Activated CD4-positive, alpha-beta T cell treated with anti-CD3 and anti-CD28 coated beads, Interleukin-2, amount 10 ng/mL, durations not matched to agents 24 days and 14 days (primary cell): Measurements from ENCODE around the gene PITPNC1. TPM values are rescaled to one million over a fixed set of nuclear protein-coding genes. Genes with fewer than 3 reads are reported as not detected.

Experiments used
- DNase-seq: peaks from one replicate; pipeline ENCODE4 v3.0.0; 2022
- H3K27ac Mint-ChIP-seq: one replicate; pipeline ENCODE4 v1.8.0; 2022; ENCODE audit warnings: mild to moderate bottlenecking, mixed read lengths
- H3K27me3 Mint-ChIP-seq: one replicate; pipeline ENCODE4 v1.8.0; 2022; ENCODE audit warnings: mixed read lengths
- H3K36me3 Mint-ChIP-seq: one replicate; pipeline ENCODE4 v1.8.0; 2022; ENCODE audit warnings: low read depth, mild to moderate bottlenecking, mixed read lengths
- H3K4me1 Mint-ChIP-seq: one replicate; pipeline ENCODE4 v1.8.0; 2021; ENCODE audit warnings: mixed read lengths
- H3K4me3 Mint-ChIP-seq: one replicate; pipeline ENCODE4 v1.8.0; 2022; ENCODE audit warnings: mild to moderate bottlenecking, moderate library complexity, mixed read lengths
- H3K9me3 Mint-ChIP-seq: one replicate; pipeline ENCODE4 v1.8.0; 2021; ENCODE audit warnings: mixed read lengths
- intact Hi-C: fragments of 100-400 bp; cut with micrococcal nuclease; formaldehyde crosslinking; loops from one replicate; pipeline ENCODE4 v1.15.1; 2023
- total RNA-seq: library from RNA; stranded (reverse); gene quantifications from 2 replicates; pipeline ENCODE4 v1.2.3, GENCODE V29; 2022

Gene PITPNC1
- total RNA-seq, 1 donor from 2014 or later, result 22.3 TPM

GRCh38 chr17:67520916-67521774, 144.1 kb downstream of the PITPNC1 start:
- H3K4me3 Mint-ChIP-seq, result no peak overlapping the region
- DNase-seq, result no peak
- H3K9me3 Mint-ChIP-seq, result no peaks in the 10 kb centered on the region
- peaks cover 4% of the 10 kb centered on the region for H3K36me3 Mint-ChIP-seq
- intact Hi-C loops, result no loop called here
- peaks cover 17% of the 10 kb centered on the region for H3K4me1 Mint-ChIP-seq
- no peaks in the 10 kb centered on the region for H3K27me3 Mint-ChIP-seq
- no peak overlapping the region for H3K27ac Mint-ChIP-seq

DNA sequence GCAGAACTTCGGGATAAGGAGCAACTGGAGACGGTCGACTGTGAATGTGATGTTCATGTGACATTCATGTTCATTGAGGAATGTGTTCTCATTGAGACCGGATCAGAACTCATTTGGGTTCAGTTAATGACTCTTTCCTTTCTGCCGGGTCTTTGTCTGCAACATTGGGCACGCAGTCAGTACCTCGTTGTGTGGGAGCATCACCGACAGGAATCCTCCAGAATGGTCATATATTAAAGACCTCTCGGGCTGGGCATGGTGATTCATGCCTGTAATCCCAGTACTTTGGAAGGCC, 144.6 kb downstream of the PITPNC1 start:
- no peak for DNase-seq
- Mint-ChIP-seq H3K4me3 (no peak overlapping the region), H3K27me3 (no peaks in the 10 kb centered on the region), H3K36me3 (peaks cover 4% of the 10 kb centered on the region), H3K27ac (no peak overlapping the region), H3K4me1 (peaks cover 17% of the 10 kb centered on the region), H3K9me3 (no peaks in the 10 kb centered on the region)
- intact Hi-C loops, result no loop called here

DNA sequence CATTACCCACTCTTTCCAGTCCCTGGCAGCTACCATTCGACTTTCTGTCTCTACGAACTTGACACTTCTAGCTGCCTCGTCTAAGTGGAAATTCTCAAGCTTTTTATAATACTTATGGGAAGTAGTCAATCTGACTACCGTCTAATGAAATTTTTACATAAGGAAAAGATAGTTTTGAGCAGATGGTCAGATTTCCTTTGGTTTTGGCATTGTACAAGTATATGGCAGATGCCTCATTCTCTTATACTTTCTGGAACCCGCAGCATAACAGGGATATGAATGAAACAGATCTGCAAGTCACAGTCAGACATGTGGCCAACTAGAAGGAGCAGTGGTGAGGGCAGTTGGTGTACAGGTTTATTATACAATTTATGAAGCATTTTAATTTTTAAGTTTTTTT, 146.0 kb downstream of the PITPNC1 start:
- H3K27ac Mint-ChIP-seq, result no peak overlapping the region
- H3K4me3 Mint-ChIP-seq, result no peak overlapping the region
- intact Hi-C loops, result no loop called here
- no peaks in the 10 kb centered on the region for H3K27me3 Mint-ChIP-seq
- peaks cover 19% of the 10 kb centered on the region for H3K4me1 Mint-ChIP-seq
- no peak for DNase-seq
- H3K36me3 Mint-ChIP-seq, result peaks cover 4% of the 10 kb centered on the region
- no peaks in the 10 kb centered on the region for H3K9me3 Mint-ChIP-seq

GRCh38 chr17:67525239-67526135, 148.4 kb downstream of the PITPNC1 start:
- H3K4me1 Mint-ChIP-seq, result peaks cover 8% of the 10 kb centered on the region
- peaks cover 1% of the 10 kb centered on the region for H3K36me3 Mint-ChIP-seq
- H3K9me3 Mint-ChIP-seq, result no peaks in the 10 kb centered on the region
- DNase-seq, result no peak
- intact Hi-C loops, result no loop called here
- no peak overlapping the region for H3K4me3 Mint-ChIP-seq
- no peaks in the 10 kb centered on the region for H3K27me3 Mint-ChIP-seq
- H3K27ac Mint-ChIP-seq, result no peak overlapping the region

- H3K36me3 Mint-ChIP-seq, result no peaks in the 10 kb centered on the region
- no peaks in the 10 kb centered on the region for H3K27me3 Mint-ChIP-seq
- H3K4me1 Mint-ChIP-seq, result peaks cover 2% of the 10 kb centered on the region
- no peak overlapping the region for H3K4me3 Mint-ChIP-seq
- no peak overlapping the region for H3K27ac Mint-ChIP-seq
- intact Hi-C loops, result no loop called here
- no peak for DNase-seq
- no peaks in the 10 kb centered on the region for H3K9me3 Mint-ChIP-seq
Measured at GRCh38 chr17:67526700-67527099, 149.6 kb downstream of the PITPNC1 start.

GRCh38 chr17:67528751-67529436, 151.8 kb downstream of the PITPNC1 start:
- intact Hi-C loops, result no loop called here
- peaks cover 2% of the 10 kb centered on the region for H3K4me1 Mint-ChIP-seq
- no peak for DNase-seq
- H3K27ac Mint-ChIP-seq, result no peak overlapping the region
- no peaks in the 10 kb centered on the region for H3K27me3 Mint-ChIP-seq
- H3K36me3 Mint-ChIP-seq, result no peaks in the 10 kb centered on the region
- no peak overlapping the region for H3K4me3 Mint-ChIP-seq
- no peaks in the 10 kb centered on the region for H3K9me3 Mint-ChIP-seq

DNA sequence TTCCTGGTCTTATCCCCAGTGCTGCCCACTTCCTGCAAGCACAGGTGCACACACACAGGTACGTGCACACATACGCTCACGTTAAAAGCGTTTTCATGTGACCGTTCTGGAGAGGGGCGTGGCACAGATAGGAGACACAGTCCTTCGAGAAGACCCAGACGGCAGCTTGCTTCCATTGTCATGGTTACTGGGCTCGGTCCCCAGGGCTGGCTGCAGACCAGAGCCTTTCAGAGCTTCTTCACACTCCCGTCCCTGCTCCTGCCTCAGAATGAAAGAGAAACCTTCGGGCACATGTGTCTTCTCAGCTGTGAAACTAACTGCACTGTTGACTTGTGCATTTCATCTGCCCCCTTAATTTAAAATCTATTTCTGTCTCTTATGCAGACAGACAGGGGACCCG, 154.2 kb downstream of the PITPNC1 start:
- Mint-ChIP-seq H3K9me3 (no peaks in the 10 kb centered on the region), H3K27me3 (no peaks in the 10 kb centered on the region), H3K27ac (no peak overlapping the region), H3K4me3 (no peak overlapping the region), H3K4me1 (peaks cover 2% of the 10 kb centered on the region), H3K36me3 (peaks cover 7% of the 10 kb centered on the region)
- no peak for DNase-seq
- intact Hi-C loops, result no loop called here

GRCh38 chr17:67532326-67532871, 155.3 kb downstream of the PITPNC1 start:
- Mint-ChIP-seq H3K36me3 (peaks cover 12% of the 10 kb centered on the region), H3K4me1 (no peaks in the 10 kb centered on the region), H3K27ac (no peak overlapping the region), H3K27me3 (no peaks in the 10 kb centered on the region), H3K4me3 (no peak overlapping the region), H3K9me3 (no peaks in the 10 kb centered on the region)
- intact Hi-C loops, result no loop called here
- no peak for DNase-seq

GRCh38 chr17:67534941-67535340, 157.9 kb downstream of the PITPNC1 start:
- no peak overlapping the region for H3K4me3 Mint-ChIP-seq
- no peak overlapping the region for H3K27ac Mint-ChIP-seq
- DNase-seq, result no peak

GRCh38 chr17:67542219-67543114, 165.4 kb downstream of the PITPNC1 start:
- intact Hi-C loops, result no loop called here
- Mint-ChIP-seq H3K4me3 (no peak overlapping the region), H3K4me1 (peaks cover 1% of the 10 kb centered on the region), H3K27ac (no peak overlapping the region), H3K27me3 (no peaks in the 10 kb centered on the region), H3K9me3 (no peaks in the 10 kb centered on the region), H3K36me3 (peaks cover 5% of the 10 kb centered on the region)
- no peak for DNase-seq

More at GRCh38 chr17:67534941-67535340, 157.9 kb downstream of the PITPNC1 start:
- intact Hi-C loops, result no loop called here
- H3K27me3 Mint-ChIP-seq, result no peaks in the 10 kb centered on the region
- H3K9me3 Mint-ChIP-seq, result no peaks in the 10 kb centered on the region
- H3K36me3 Mint-ChIP-seq, result peaks cover 17% of the 10 kb centered on the region
- no peaks in the 10 kb centered on the region for H3K4me1 Mint-ChIP-seq

DNA sequence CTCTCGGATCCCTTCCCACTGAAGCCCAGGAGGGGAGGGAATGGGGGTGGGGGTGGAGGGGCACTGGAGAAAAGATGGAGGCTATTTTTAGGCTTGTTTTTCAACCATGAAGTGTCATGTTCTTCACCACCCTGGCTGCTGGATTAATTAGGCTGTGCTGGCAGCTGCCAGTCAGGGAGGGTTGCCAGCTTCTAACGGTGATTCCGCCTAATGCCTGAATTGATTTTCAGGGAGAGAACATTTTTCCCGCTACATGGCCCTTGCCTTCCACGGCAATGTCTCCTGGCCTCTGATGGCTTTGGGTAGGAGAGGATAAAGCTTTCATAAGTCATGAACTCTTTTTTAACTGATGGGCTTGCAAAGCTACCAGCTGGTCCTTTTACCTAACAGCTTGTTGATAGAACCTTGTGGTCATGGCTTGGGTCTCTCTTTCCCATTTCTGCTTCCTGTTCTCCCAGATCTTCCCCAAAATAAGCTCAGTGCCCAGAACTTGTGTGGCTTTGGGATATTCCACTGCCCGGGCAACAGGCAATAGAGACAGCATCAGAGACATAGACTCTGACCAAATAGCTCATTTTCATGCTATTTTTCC, 167.4 kb downstream of the PITPNC1 start:
- H3K4me3 Mint-ChIP-seq, result no peak overlapping the region
- intact Hi-C loops, result no loop called here
- peaks cover 4% of the 10 kb centered on the region for H3K4me1 Mint-ChIP-seq
- H3K9me3 Mint-ChIP-seq, result no peaks in the 10 kb centered on the region
- no peak for DNase-seq
- H3K27ac Mint-ChIP-seq, result no peak overlapping the region
- no peaks in the 10 kb centered on the region for H3K36me3 Mint-ChIP-seq
- no peaks in the 10 kb centered on the region for H3K27me3 Mint-ChIP-seq

DNA sequence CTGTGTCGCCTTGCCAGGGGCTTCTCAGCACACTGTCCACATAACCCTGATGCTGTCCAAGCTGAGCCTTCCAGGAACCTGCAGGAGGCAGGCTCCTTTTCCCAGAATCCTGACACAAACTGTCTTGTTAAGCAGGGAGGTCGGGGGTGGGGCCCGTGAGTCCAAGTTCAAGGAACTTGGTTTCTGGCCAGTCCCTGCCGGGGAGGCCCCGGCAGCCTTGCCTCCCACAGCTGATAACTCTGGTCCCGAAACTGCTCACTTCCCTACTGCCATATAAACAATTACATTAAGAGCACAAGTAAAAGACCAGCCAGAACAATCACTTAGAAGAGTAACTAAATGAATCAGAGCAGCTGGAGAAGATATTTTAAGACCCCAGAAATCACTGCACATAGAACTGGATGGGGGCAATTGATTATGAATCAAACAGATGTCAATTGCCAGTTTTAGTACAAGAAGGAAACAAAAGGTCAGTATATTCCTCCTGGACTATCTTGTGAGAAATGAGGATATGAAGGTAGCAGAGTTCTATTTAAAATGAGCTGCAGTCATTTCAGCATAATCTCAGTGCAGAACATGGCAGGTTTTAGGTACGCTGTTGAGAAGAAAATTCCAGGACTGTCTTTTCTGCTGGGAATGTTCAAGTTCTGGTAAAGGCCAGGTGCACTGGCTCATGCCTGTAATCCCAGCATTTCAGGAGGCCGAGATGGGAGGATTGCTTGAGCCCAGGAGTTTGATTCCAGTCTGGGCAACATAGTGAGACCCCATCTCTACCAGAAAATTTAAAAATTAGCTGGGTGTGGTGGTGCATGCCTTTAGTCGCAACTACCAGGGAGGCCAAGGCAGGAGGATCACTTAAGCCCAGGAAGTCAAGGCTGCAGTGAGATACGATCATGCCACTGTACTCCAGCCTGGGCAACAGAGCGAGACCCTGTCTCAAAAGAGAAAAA, 169.8 kb downstream of the PITPNC1 start:
- Mint-ChIP-seq H3K4me3 (no peak overlapping the region), H3K27ac (no peak overlapping the region), H3K9me3 (no peaks in the 10 kb centered on the region), H3K27me3 (no peaks in the 10 kb centered on the region), H3K36me3 (no peaks in the 10 kb centered on the region), H3K4me1 (peaks cover 8% of the 10 kb centered on the region)
- intact Hi-C loops, result no loop called here
- no peak for DNase-seq
